Vagina (tissue), 2 donors: Measurements from ENCODE around the gene TBCE.

Experiments used
- POLR2A ChIP-seq, 2 donors: fragments of 450-650 bp; IDR thresholded peaks; one replicate each; pipeline ENCODE4 v1.6.1; 2017; ENCODE audit warnings: antibody characterized with exemption in 2 of 2, mild to moderate bottlenecking in 2 of 2, moderate library complexity in 2 of 2
- POLR2AphosphoS5 ChIP-seq, 2 donors: sonication (generic); formaldehyde crosslinking; IDR thresholded peaks; one replicate each; pipeline ENCODE4 v1.9.0; 2017; ENCODE audit warnings: antibody characterized with exemption in 2 of 2, mild to moderate bottlenecking in 2 of 2, low read depth in 1 of 2; ENCODE audit not compliant: insufficient read depth in 1 of 2
- TF ChIP-seq, protein P1 (sequence below), 3 experiments: fragments of 450-650 bp in 2 of 3; fragments of 200-600 bp in 1 of 3; sonication (generic) in 1 of 3; IDR thresholded peaks; one replicate each; pipeline ENCODE4 v1.5.1; 2017 to 2019; ENCODE audit warnings: antibody characterized with exemption in 3 of 3, mild to moderate bottlenecking in 2 of 3, moderate library complexity in 2 of 3

DNA sequence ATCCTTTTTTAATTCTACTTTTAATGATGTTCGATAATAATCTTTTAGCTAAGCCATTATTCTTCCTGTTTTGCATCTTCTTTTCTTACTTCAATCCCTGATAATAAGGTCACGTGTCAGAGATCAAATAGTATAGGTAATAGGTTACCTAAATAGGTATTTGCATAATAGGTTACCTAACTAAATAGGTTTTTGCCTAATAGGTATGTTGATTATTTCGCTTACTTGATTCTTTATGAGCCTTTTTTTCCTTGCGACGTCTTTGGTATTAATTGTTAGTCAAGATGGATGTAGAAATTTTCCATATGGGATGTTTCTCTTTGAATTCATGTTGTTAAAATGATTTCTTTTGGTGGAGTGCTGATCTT lies 36.3 kb upstream of the TBCE start:
- TF ChIP-seq, protein P1, sequence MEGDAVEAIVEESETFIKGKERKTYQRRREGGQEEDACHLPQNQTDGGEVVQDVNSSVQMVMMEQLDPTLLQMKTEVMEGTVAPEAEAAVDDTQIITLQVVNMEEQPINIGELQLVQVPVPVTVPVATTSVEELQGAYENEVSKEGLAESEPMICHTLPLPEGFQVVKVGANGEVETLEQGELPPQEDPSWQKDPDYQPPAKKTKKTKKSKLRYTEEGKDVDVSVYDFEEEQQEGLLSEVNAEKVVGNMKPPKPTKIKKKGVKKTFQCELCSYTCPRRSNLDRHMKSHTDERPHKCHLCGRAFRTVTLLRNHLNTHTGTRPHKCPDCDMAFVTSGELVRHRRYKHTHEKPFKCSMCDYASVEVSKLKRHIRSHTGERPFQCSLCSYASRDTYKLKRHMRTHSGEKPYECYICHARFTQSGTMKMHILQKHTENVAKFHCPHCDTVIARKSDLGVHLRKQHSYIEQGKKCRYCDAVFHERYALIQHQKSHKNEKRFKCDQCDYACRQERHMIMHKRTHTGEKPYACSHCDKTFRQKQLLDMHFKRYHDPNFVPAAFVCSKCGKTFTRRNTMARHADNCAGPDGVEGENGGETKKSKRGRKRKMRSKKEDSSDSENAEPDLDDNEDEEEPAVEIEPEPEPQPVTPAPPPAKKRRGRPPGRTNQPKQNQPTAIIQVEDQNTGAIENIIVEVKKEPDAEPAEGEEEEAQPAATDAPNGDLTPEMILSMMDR (IDR thresholded peaks at IDR 0.05): no peak
- TF ChIP-seq POLR2AphosphoS5 (IDR thresholded peaks at IDR 0.05; ENCODE audit: insufficient read depth in 1 of 2, low read depth in 1 of 2) (no peak), POLR2A (IDR thresholded peaks at IDR 0.05) (no peak)
